K562 (cell line): ENCODE results near the gene ATP6V0D1. TPM values are rescaled to one million over a fixed set of nuclear protein-coding genes. Genes with fewer than 3 reads are reported as not detected.

Experiments
- ATAC-seq: fragments of 200-7000 bp; cut with Tn5 transposase; 3 replicates; pipeline ENCODE4 v1.9.1; 2020; ENCODE audit warnings: moderate library complexity
- BruUV-seq: library from RNA; stranded (reverse); fragments of 400-500 nt; replicated peaks from 2 replicates; lab custom pipeline; 2021; lab: Mats Ljungman, UMichigan
- CTCF ChIA-PET: fragments of 300-600 bp; formaldehyde crosslinking; extraction: SDS; loops from one replicate; lab custom pipeline; 2021; ENCODE audit warnings: low intra/inter-chr PET ratio; lab: Yijun Ruan, JAX
- POLR2A ChIA-PET: fragments of 300-600, 350-650 bp; sonication (Branson Sonifier 250); formaldehyde crosslinking; extraction: SDS; loops from one replicate; lab custom pipeline; 2021; ENCODE audit warnings: antibody characterized with exemption, inconsistent platforms; lab: Yijun Ruan, JAX
- DNase-seq, 4 experiments: peaks; one replicate each; pipeline versions ENCODE4 v3.0.0 to v3.0.0-alpha.2; 2011 to 2018; ENCODE audit warnings: low spot score in 3 of 4, mixed read lengths in 3 of 4; ENCODE audit errors: extremely low read depth in 1 of 4
- FAIRE-seq: peaks from 2 replicates; lab custom pipeline; 2011; peaks lifted over from hg19 to GRCh38; lab: Jason Lieb, UNC
- H2AFZ ChIP-seq: 2 replicates; pipeline ENCODE4 v1.6.0; 2011; ENCODE audit warnings: low read depth, low read length, control low read depth, inconsistent platforms
- H3K27ac ChIP-seq: fragments of 200-600 bp; 3 replicates; pipeline ENCODE4 v1.8.0; 2011; ENCODE audit warnings: low read depth, mild to moderate bottlenecking, control low read depth, inconsistent platforms, low read length, moderate library complexity, mixed read lengths; ENCODE audit errors: extremely low read depth
- H3K27me3 ChIP-seq, 2 experiments: fragments of 300-600 bp in 1 of 2; 2 replicates in 1 of 2; 3 replicates in 1 of 2; pipeline versions ENCODE4 v1.6.0 to v1.8.0; 2011; ENCODE audit warnings: inconsistent platforms in 2 of 2, low read length in 2 of 2, mild to moderate bottlenecking in 1 of 2, mixed read lengths in 1 of 2, moderate library complexity in 1 of 2; ENCODE audit not compliant: control insufficient read depth in 2 of 2, insufficient read depth in 2 of 2
- H3K36me3 ChIP-seq: fragments of 300-600 bp; 3 replicates; pipeline ENCODE4 v1.8.0; 2011; ENCODE audit warnings: mild to moderate bottlenecking, low read length, inconsistent platforms; ENCODE audit not compliant: control insufficient read depth, insufficient read depth
- H3K4me1 ChIP-seq, 2 experiments: fragments of 200-600 bp in 1 of 2; replicated peaks in 1 of 2; 2 replicates in 1 of 2; 3 replicates in 1 of 2; pipeline versions ENCODE4 v1.5.1 to v1.8.0; 2011; ENCODE audit warnings: inconsistent platforms in 2 of 2, low read length in 2 of 2, mild to moderate bottlenecking in 1 of 2, mixed read lengths in 1 of 2, moderate library complexity in 1 of 2; ENCODE audit not compliant: control insufficient read depth in 2 of 2, insufficient read depth in 2 of 2
- H3K4me2 ChIP-seq: 2 replicates; pipeline ENCODE4 v1.6.1; 2011; ENCODE audit warnings: low read length, control low read depth, inconsistent platforms, mixed read lengths; ENCODE audit not compliant: insufficient read depth
- H3K4me3 ChIP-seq: fragments of 200-600 bp; sonication (generic), shearing (Covaris generic); 2 replicates; pipeline ENCODE4 v1.5.1; 2016; ENCODE audit warnings: control low read depth, inconsistent platforms
- H3K79me2 ChIP-seq: fragments of 200-600 bp; 3 replicates; pipeline ENCODE4 v1.8.0; 2011; ENCODE audit warnings: low read length, inconsistent platforms; ENCODE audit not compliant: control insufficient read depth, insufficient read depth
- H3K9ac ChIP-seq, 2 experiments: 2 replicates each; pipeline versions ENCODE4 v1.6.0 to v1.6.1; 2011; ENCODE audit warnings: low read depth in 2 of 2, low read length in 2 of 2, control low read depth in 1 of 2, inconsistent platforms in 1 of 2, mild to moderate bottlenecking in 1 of 2, mixed read lengths in 1 of 2; ENCODE audit not compliant: insufficient read depth in 1 of 2
- H3K9me1 ChIP-seq: one replicate; pipeline ENCODE4 v1.6.0; 2011; ENCODE audit warnings: inconsistent platforms, mild to moderate bottlenecking, low read length, moderate library complexity; ENCODE audit not compliant: control insufficient read depth, insufficient read depth
- H3K9me3 ChIP-seq: replicated peaks from 2 replicates; pipeline ENCODE4 v1.5.1; 2011; ENCODE audit warnings: low read depth, low read length, inconsistent platforms; ENCODE audit not compliant: control insufficient read depth, insufficient read depth
- H4K20me1 ChIP-seq: replicated peaks from 2 replicates; pipeline ENCODE4 v1.6.1; 2011; ENCODE audit warnings: low read length, inconsistent platforms, mixed read lengths; ENCODE audit not compliant: control insufficient read depth, insufficient read depth
- C11orf30 ChIP-seq: fragments of 450-650 bp; IDR thresholded peaks from 2 replicates; pipeline ENCODE4 v1.6.1; 2016; ENCODE audit warnings: low read depth, mild to moderate bottlenecking
- GABPA ChIP-seq: fragments of 200-800 bp; sonication (Bioruptor generic); conservative IDR thresholded peaks from 2 replicates; pipeline ENCODE4 v1.6.1; 2016; ENCODE audit warnings: low read depth, missing genetic modification characterization, missing compliant biosample characterization
- HSF4 ChIP-seq: fragments of 250-450 bp; sonication (Bioruptor Pico); IDR thresholded peaks from 2 replicates; pipeline ENCODE4 v2.1.2; 2022; ENCODE audit warnings: mild to moderate bottlenecking, moderate library complexity, borderline replicate concordance
- MEIS2 ChIP-seq: fragments of 450-650 bp; IDR thresholded peaks from 2 replicates; pipeline ENCODE4 v1.6.1; 2014; ENCODE audit warnings: mild to moderate bottlenecking; ENCODE audit not compliant: partially characterized antibody
- ZNF316 ChIP-seq: fragments of 450-650 bp; IDR thresholded peaks from 2 replicates; pipeline ENCODE4 v1.6.1; 2016
- ZNF740 ChIP-seq, 3 experiments: fragments of 200-800 bp in 1 of 3; sonication (Bioruptor generic) in 1 of 3; sonication (generic) in 1 of 3; formaldehyde crosslinking in 1 of 3; IDR thresholded peaks; 2 replicates each; pipeline versions ENCODE4 v1.6.1 to v1.8.0; 2016 to 2022; ENCODE audit warnings: mild to moderate bottlenecking in 2 of 3, missing compliant biosample characterization in 2 of 3, missing genetic modification characterization in 2 of 3, missing genetic modification reagents in 1 of 3
- WGBS: fragments of 100-300 bp; shearing (Covaris generic); methylation state at CpG from one replicate; pipeline ENCODE4 v1.1.6; 2016; ENCODE audit warnings: low coverage, mixed read lengths; ENCODE audit not compliant: insufficient coverage; ENCODE audit errors: missing lambda C conversion rate; 5-methylcytosine and 5-hydroxymethylcytosine counted together
- in situ Hi-C: fragments of 300-500 bp; cut with MboI; formaldehyde crosslinking; loops from 4 replicates; pipeline ENCODE4 v1.15.0; 2018; ENCODE audit warnings: inconsistent platforms, mixed read lengths
- intact Hi-C: fragments of 100-400 bp; cut with micrococcal nuclease; formaldehyde crosslinking; loops from 2 replicates; pipeline ENCODE4 v1.14.2; 2022
- polyA plus RNA-seq, 8 experiments: library from polyadenylated mRNA; depleted of rRNA in 4 of 8; stranded (reverse) in 5 of 8; unstranded in 3 of 8; fragments of >200 nt; fragmentation: Nextera tagmentation in 2 of 8; fragmentation: Illumina TruSeq in 1 of 8; extraction: Ambion mirVana in 2 of 8; extraction: Trizol in 1 of 8; gene quantifications; 2 replicates each; pipeline versions ENCODE4 v1.2.1 to v1.2.3, GENCODE V29; 2011 to 2014; ENCODE audit warnings: inconsistent platforms in 1 of 8, missing spikeins in 1 of 8
- total RNA-seq, 7 experiments: library from RNA; depleted of rRNA in 6 of 7; stranded (reverse); fragments of >200 nt in 6 of 7; fragmentation: Illumina TruSeq in 2 of 7; extraction: Trizol in 2 of 7; gene quantifications; 2 replicates each; pipeline versions ENCODE4 v1.2.1 to v1.2.3, GENCODE V29; 2011 to 2021; ENCODE audit warnings: low replicate concordance in 1 of 7

ATP6V0D1 gene
- total and polyA plus RNA-seq, 9 of the 15 experiments (the other 6 are each of a cell fraction or from before 2014, with no cell fraction given) = 23.2 to 69.7 (median 45.6) TPM

- intact Hi-C loops (no loop called here), in situ Hi-C loops (no loop called here)
- peaks cover 6 to 39% of the 10 kb centered on the region in 2 experiments; a peak in 3 of 5 replicates for H3K4me1 ChIP-seq
- 0 out of 5 replicates have a peak, but pooled peaks cover 0 to 2% of the 10 kb centered on the region in 2 experiments for H3K27me3 ChIP-seq
- peaks cover under 1% of the 10 kb centered on the region; the same call in 1 of the 3 replicates for H3K36me3 ChIP-seq
- POLR2A ChIA-PET = no interaction called here
- peak overlapping the region; percentile 71 for H2AFZ ChIP-seq
- peaks cover 3% of the 10 kb centered on the region for H3K9me1 ChIP-seq
- H3K9ac ChIP-seq = peak overlapping the region; percentile 4 to 88; a peak in 1 of 4 replicates
- peak overlapping the region; percentile 38 for H3K4me3 ChIP-seq
- no peaks in the 10 kb centered on the region for H3K79me2 ChIP-seq
- peak overlapping the region; percentile 62; the same call in 1 of the 2 replicates for H3K4me2 ChIP-seq
- H4K20me1 ChIP-seq = peaks cover 13% of the 10 kb centered on the region; the same call in 1 of the 2 replicates
- BruUV-seq = no TSS peak
- ATAC-seq (no peak), FAIRE-seq (no peak), DNase-seq (peak in 1 of 4 experiments; percentile 30)
- CTCF ChIA-PET = interaction anchor here (0.6 to 1.5 kb wide), 2 partner anchors 31 to 33 kb away, joined by 3 to 5 read pairs; no protein-coding TSS in a partner anchor
- TF ChIP-seq ZNF316 = 0 out of 2 replicates have a peak, but pooled peaks have one; percentile 2
- TF ChIP-seq ZNF740 (CRISPR knock-in tag; IDR thresholded peaks at IDR 0.05) = 0 out of 2 replicates have a peak, but pooled peaks have one; percentile 4
- TF ChIP-seq ZNF740 (tag; IDR thresholded peaks at IDR 0.05) = peak in 1 of 2 experiments; percentile 66; a peak in 1 of 4 replicates
- TF ChIP-seq HSF4 (CRISPR knock-in tag) = no peak
- no peak for TF ChIP-seq C11orf30
- peak; percentile 45 for TF ChIP-seq GABPA (tag)
- TF ChIP-seq MEIS2 = peak; percentile 32
- H3K9me3 ChIP-seq = no peaks in the 10 kb centered on the region
- H3K27ac ChIP-seq = no peak overlapping the region
- 43% methylated on average over 7 of the region's 13 CpGs for WGBS
Measured at GRCh38 chr16:67431775-67432505, 49.0 kb downstream of the ATP6V0D1 start.
